Sigmoid colon (tissue), 4 donors: ENCODE results near the gene CCDC60.

Experiments used
- CTCF ChIP-seq, 4 experiments: fragments of 450-650 bp in 3 of 4; fragments of 200-600 bp in 1 of 4; IDR thresholded peaks; one replicate each; pipeline ENCODE4 v1.5.1; 2016 to 2019; ENCODE audit warnings: antibody characterized with exemption in 4 of 4, mild to moderate bottlenecking in 3 of 4, moderate library complexity in 2 of 4
- EP300 ChIP-seq, 4 donors: sonication (generic); formaldehyde crosslinking; IDR thresholded peaks; one replicate each; pipeline ENCODE4 v1.6.1; 2017; ENCODE audit warnings: antibody characterized with exemption in 4 of 4
- POLR2A ChIP-seq, 2 donors: fragments of 450-650 bp; IDR thresholded peaks; one replicate each; pipeline ENCODE4 v1.6.1; 2016; ENCODE audit warnings: antibody characterized with exemption in 2 of 2, mild to moderate bottlenecking in 2 of 2, moderate library complexity in 2 of 2
- POLR2AphosphoS5 ChIP-seq, 4 donors: sonication (generic); formaldehyde crosslinking; IDR thresholded peaks; one replicate each; pipeline ENCODE4 v1.6.1; 2017; ENCODE audit warnings: antibody characterized with exemption in 4 of 4

DNA sequence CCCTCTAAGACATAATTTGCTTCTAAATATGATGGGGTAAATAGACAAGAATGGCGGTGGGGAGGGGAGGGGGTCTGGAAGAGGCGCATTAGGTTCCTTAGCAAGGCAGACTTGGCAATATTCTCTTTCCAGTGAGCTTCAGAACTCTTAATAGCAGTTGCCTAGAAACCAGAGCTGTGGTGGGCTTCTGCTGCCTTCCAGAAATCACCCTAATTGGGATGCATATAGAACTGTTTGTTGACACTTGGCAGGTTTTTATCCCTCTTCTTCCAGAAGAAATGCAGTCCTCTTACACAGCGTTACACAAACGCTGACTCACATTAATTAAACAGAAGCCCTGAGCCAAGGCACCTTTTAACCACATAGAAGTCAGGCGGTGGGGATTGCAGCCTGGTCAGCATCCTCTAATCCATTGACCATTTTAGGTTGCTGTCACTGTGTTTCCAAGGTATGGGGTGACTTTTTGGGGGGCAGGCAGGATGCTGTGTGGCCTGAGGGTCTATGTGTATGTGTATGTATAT lies 114.1 kb downstream of the CCDC60 start:
- no peak for TF ChIP-seq EP300 (IDR thresholded peaks at IDR 0.05)
- no peak for TF ChIP-seq CTCF (IDR thresholded peaks at IDR 0.05)
- no peak for TF ChIP-seq POLR2AphosphoS5 (IDR thresholded peaks at IDR 0.05)
- TF ChIP-seq POLR2A (IDR thresholded peaks at IDR 0.05), result no peak
